Keratinocyte (primary cell): Measurements from ENCODE around the gene TMPRSS11D.

Experiments used
- EZH2 ChIP-seq: IDR thresholded peaks from one replicate; pipeline ENCODE4 v1.6.1; 2012; ENCODE audit warnings: inconsistent platforms, mild to moderate bottlenecking, low read length, moderate library complexity
- TF ChIP-seq, protein P1 (sequence below), 3 experiments: IDR thresholded peaks in 1 of 3; conservative IDR thresholded peaks in 1 of 3; optimal IDR thresholded peaks in 1 of 3; 2 replicates in 2 of 3; 3 replicates in 1 of 3; pipeline versions ENCODE3 to v1.5.1; 2011; ENCODE audit warnings: low read length in 3 of 3, mild to moderate bottlenecking in 3 of 3, moderate library complexity in 2 of 3, control low read depth in 1 of 3, inconsistent platforms in 1 of 3; ENCODE audit not compliant: insufficient read depth in 2 of 3; ENCODE audit errors: extremely low read depth in 1 of 3

DNA sequence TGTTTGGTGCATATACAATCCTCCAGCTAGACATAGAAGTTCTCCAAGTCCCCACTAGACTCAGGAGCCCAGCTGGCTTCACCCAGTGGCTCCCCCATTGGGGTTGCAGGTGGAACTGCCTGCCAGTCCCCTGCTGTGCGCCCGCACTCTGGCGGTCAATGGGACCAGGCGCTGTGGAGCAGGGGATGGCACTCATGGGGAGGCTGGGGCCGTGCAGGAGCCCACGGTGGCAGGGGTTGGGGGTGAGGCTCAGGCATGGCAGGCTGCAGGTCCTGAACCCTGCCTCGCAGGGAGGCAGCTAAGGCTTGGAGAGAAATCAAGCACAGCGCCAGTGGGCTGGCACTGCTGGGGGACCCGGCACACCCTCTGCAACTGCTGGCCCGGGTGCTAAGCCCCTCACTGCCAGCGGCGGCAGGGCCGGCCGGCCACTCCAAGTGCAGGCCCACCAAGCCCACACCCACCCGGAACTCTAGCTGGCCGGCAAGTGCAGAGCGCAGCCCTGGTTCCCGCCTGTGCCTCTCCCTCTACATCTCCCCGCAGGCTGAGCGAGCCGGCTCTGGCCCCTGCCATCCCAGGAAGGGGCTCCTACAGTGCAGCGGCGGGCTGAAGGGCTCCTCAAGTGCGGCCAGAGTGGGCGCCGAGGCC is 12.7 kb upstream of the TMPRSS11D start:
- TF ChIP-seq, protein P1, sequence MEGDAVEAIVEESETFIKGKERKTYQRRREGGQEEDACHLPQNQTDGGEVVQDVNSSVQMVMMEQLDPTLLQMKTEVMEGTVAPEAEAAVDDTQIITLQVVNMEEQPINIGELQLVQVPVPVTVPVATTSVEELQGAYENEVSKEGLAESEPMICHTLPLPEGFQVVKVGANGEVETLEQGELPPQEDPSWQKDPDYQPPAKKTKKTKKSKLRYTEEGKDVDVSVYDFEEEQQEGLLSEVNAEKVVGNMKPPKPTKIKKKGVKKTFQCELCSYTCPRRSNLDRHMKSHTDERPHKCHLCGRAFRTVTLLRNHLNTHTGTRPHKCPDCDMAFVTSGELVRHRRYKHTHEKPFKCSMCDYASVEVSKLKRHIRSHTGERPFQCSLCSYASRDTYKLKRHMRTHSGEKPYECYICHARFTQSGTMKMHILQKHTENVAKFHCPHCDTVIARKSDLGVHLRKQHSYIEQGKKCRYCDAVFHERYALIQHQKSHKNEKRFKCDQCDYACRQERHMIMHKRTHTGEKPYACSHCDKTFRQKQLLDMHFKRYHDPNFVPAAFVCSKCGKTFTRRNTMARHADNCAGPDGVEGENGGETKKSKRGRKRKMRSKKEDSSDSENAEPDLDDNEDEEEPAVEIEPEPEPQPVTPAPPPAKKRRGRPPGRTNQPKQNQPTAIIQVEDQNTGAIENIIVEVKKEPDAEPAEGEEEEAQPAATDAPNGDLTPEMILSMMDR (optimal IDR thresholded peaks at IDR 0.05 in 1 of 3, IDR thresholded peaks at IDR 0.05 in 1 of 3, conservative IDR thresholded peaks at IDR 0.05 in 1 of 3; ENCODE audit: extremely low read depth in 1 of 3, insufficient read depth in 2 of 3, low read length in 3 of 3): no peak
- no peak for TF ChIP-seq EZH2
